GM04504 (cell line): ENCODE results near the gene BTBD2.

ENCODE experiments used
- DNase-seq: peaks from one replicate; pipeline ENCODE4 v3.0.0-alpha.2; 2012; ENCODE audit warnings: low read depth

Gene BTBD2

GRCh38 chr19:2015608-2015950 is at the start of gene BTBD2:
Gene BTBD2, minus strand, starts transcription at chr19:2015714. Its CDS starts 11 bp downstream, at chr19:2015703.
- peak; percentile 60 for DNase-seq

GRCh38 chr19:2064788-2065524 is 49.4 kb upstream of the BTBD2 start:
- DNase-seq: no peak

- DNase-seq: no peak
Measured at GRCh38 chr19:2064395-2064787, 48.9 kb upstream of the BTBD2 start.

GRCh38 chr19:2063824-2064223 is 48.3 kb upstream of the BTBD2 start:
- no peak for DNase-seq

- DNase-seq: no peak
Measured at GRCh38 chr19:2062770-2063169, 47.3 kb upstream of the BTBD2 start.

- no peak for DNase-seq
Measured at GRCh38 chr19:2062389-2062729, 46.8 kb upstream of the BTBD2 start.

GRCh38 chr19:2061495-2062388 is 46.2 kb upstream of the BTBD2 start:
- DNase-seq: peak; percentile 94

- DNase-seq: peak; percentile 49
Measured at GRCh38 chr19:2060884-2061494, 45.5 kb upstream of the BTBD2 start.

GRCh38 chr19:2059422-2060201 is 44.1 kb upstream of the BTBD2 start:
- DNase-seq: peak; percentile 85

- DNase-seq: no peak
Measured at GRCh38 chr19:2058570-2059421, 43.3 kb upstream of the BTBD2 start.

- no peak for DNase-seq
Measured at GRCh38 chr19:2057484-2058469, 42.3 kb upstream of the BTBD2 start.

- DNase-seq: no peak
Measured at GRCh38 chr19:2056837-2057192, 41.3 kb upstream of the BTBD2 start.

GRCh38 chr19:2055931-2056836 is 40.7 kb upstream of the BTBD2 start:
- DNase-seq: peak; percentile 71

GRCh38 chr19:2054763-2055162 is 39.2 kb upstream of the BTBD2 start:
- DNase-seq: no peak

GRCh38 chr19:2053601-2054389 is 38.3 kb upstream of the BTBD2 start:
- DNase-seq: no peak

- DNase-seq: no peak
Measured at GRCh38 chr19:2051773-2052704, 36.5 kb upstream of the BTBD2 start.
